ENCODE results near the gene VWA7.

- TF ChIP-seq CTCF (IDR thresholded peaks at IDR 0.05) (no peak), ZFX (IDR thresholded peaks at IDR 0.05; ENCODE audit: borderline replicate concordance) (no peak)
Measured at GRCh38 chr6:31728767-31729514, 48.2 kb downstream of the VWA7 start, which contains the start of gene DDAH2.

Data from 22Rv1 (cell line).